Panc1 (cell line): ENCODE data around the gene TRABD2B. TPM values are rescaled to one million over a fixed set of nuclear protein-coding genes. Genes with fewer than 3 reads are reported as not detected.

ENCODE experiments used
- ATAC-seq: fragments of 200-7000 bp; cut with Tn5 transposase; 2 replicates; pipeline ENCODE4 v1.9.1; 2020; ENCODE audit warnings: mild to moderate bottlenecking, moderate library complexity
- BruUV-seq: library from RNA; stranded (reverse); fragments of 400-500 nt; replicated peaks from 2 replicates; lab custom pipeline; 2021; lab: Mats Ljungman, UMichigan
- CTCF ChIA-PET: fragments of 300-600 bp; sonication (Branson Sonifier 250); formaldehyde crosslinking; loops from one replicate; lab custom pipeline; 2022; ENCODE audit warnings: antibody characterized with exemption; lab: Charles Lee
- POLR2A ChIA-PET: fragments of 300-600 bp; sonication (Branson Sonifier 250); formaldehyde crosslinking; loops from one replicate; lab custom pipeline; 2022; ENCODE audit warnings: antibody characterized with exemption; lab: Charles Lee
- DNase-seq: peaks from one replicate; pipeline ENCODE4 v3.0.0-alpha.2; 2010; ENCODE audit warnings: low read depth, low spot score
- H3K27ac ChIP-seq: 2 replicates; pipeline ENCODE4 v1.5.1; 2011; ENCODE audit warnings: mild to moderate bottlenecking, low read length, inconsistent platforms
- H3K27me3 ChIP-seq: fragments of 200-500 bp; sonication (Bioruptor generic); 2 replicates; pipeline ENCODE4 v1.6.0; 2014; ENCODE audit warnings: low read length, inconsistent platforms; ENCODE audit not compliant: control insufficient read depth, insufficient read depth
- H3K36me3 ChIP-seq: fragments of 200-500 bp; sonication (Bioruptor generic); 2 replicates; pipeline ENCODE4 v1.5.1; 2014; ENCODE audit warnings: inconsistent platforms, mild to moderate bottlenecking, low read length, moderate library complexity; ENCODE audit not compliant: control insufficient read depth, insufficient read depth
- H3K4me1 ChIP-seq: 2 replicates; pipeline ENCODE4 v1.5.1; 2011; ENCODE audit warnings: inconsistent platforms, mild to moderate bottlenecking, low read length, moderate library complexity; ENCODE audit not compliant: control insufficient read depth, insufficient read depth
- H3K4me3 ChIP-seq, 2 experiments: 2 replicates each; pipeline ENCODE4 v1.5.1; 2011 to 2012; ENCODE audit warnings: low read depth in 2 of 2, low read length in 2 of 2, mild to moderate bottlenecking in 2 of 2, inconsistent platforms in 1 of 2, moderate library complexity in 1 of 2
- H3K9me3 ChIP-seq: fragments of 200-500 bp; sonication (Bioruptor generic); 2 replicates; pipeline ENCODE4 v1.5.1; 2014; ENCODE audit warnings: low read depth, mild to moderate bottlenecking, inconsistent platforms, low read length, moderate library complexity; ENCODE audit not compliant: control insufficient read depth, insufficient read depth
- CTCF ChIP-seq: fragments of 450-650 bp; IDR thresholded peaks from 2 replicates; pipeline ENCODE4 v1.5.1; 2017; ENCODE audit warnings: mild to moderate bottlenecking
- POLR2AphosphoS5 ChIP-seq: IDR thresholded peaks from 2 replicates; pipeline ENCODE4 v1.6.1; 2012; ENCODE audit warnings: mild to moderate bottlenecking, low read depth, low read length, moderate library complexity
- SIN3A ChIP-seq: IDR thresholded peaks from 2 replicates; pipeline ENCODE4 v1.6.1; 2012; ENCODE audit warnings: low read depth, mild to moderate bottlenecking, low read length, moderate library complexity, borderline replicate concordance; ENCODE audit not compliant: insufficient read depth
- TCF7L2 ChIP-seq: IDR thresholded peaks from 2 replicates; pipeline ENCODE4 v1.6.1; 2011; ENCODE audit warnings: mild to moderate bottlenecking, low read depth, low read length, inconsistent platforms
- in situ Hi-C: cut with HindIII; loops from 2 replicates; pipeline ENCODE4 v1.10.0; 2016; ENCODE audit warnings: low sequenced_read_pairs, low pct_unique_long_range_greater_than_20kb
- intact Hi-C: fragments of 100-400 bp; cut with micrococcal nuclease; formaldehyde crosslinking; loops from one replicate; pipeline ENCODE4 v1.10.0; 2022; ENCODE audit not compliant: unreplicated experiment
- total RNA-seq: library from RNA; stranded (reverse); gene quantifications from one replicate; pipeline ENCODE4 v1.2.1, GENCODE V29; 2021; ENCODE audit not compliant: unreplicated experiment
- TF ChIP-seq, protein P1 (sequence below), 2 experiments: IDR thresholded peaks; 2 replicates each; pipeline ENCODE4 v1.6.1; 2011 to 2012; ENCODE audit warnings: low read depth in 2 of 2, control low read depth in 1 of 2, low read length in 1 of 2, mild to moderate bottlenecking in 1 of 2, moderate library complexity in 1 of 2; ENCODE audit not compliant: insufficient read depth in 1 of 2

TRABD2B gene
- total RNA-seq, 1 experiment from 2014 or later: not detected

DNA sequence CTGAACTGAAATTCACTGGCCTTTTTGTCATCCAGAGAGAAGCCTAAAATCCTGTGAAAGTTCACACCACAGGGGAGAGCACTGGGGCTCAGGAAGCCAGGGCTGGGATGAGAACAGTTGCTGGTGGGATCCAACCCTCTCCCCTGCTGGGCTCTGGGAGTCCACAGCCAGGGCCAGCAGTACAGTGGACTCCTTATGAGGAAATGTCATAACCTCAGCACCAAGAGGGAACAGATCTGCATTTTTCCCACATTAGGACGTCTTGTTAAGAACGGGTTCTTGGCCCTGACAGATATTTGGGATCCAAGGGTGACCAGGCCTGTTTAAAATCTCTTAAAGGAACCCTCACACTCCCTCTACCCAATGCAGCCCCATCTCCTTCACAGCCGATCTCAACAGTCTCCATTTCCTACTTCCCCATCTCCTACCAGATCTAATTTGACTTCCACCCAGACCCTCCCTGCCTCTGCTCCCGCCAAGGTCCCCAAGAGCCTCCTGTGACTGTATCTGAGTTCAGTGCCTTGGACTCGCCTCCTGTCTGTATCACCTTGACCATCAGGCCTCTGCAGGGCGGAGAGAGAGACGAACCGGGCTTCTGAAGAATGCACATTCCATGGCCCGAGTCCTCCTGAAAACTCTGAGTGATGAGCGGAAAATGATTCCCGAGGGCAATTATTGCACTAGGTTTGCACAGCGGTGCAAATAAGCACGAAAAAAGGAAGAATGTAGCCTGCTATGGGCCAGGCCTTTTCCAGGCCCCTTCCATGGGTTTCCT is 159.9 kb downstream of the TRABD2B start:
- Histone ChIP-seq H3K9me3 (0 out of 2 replicates have a peak, but pooled peaks cover 3% of the 10 kb centered on the region), H3K4me1 (no peaks in the 10 kb centered on the region), H3K27me3 (0 out of 2 replicates have a peak, but pooled peaks cover 3% of the 10 kb centered on the region), H3K27ac (no peak overlapping the region), H3K36me3 (no peaks in the 10 kb centered on the region), H3K4me3 (no peak overlapping the region)
- in situ Hi-C loops: no loop called here
- DNase-seq (no peak), ATAC-seq (no peak)
- ChIA-PET CTCF (no interaction called here), POLR2A (no interaction called here)
- BruUV-seq: no TSS peak
- TF ChIP-seq CTCF: no peak
- TF ChIP-seq, protein P1, sequence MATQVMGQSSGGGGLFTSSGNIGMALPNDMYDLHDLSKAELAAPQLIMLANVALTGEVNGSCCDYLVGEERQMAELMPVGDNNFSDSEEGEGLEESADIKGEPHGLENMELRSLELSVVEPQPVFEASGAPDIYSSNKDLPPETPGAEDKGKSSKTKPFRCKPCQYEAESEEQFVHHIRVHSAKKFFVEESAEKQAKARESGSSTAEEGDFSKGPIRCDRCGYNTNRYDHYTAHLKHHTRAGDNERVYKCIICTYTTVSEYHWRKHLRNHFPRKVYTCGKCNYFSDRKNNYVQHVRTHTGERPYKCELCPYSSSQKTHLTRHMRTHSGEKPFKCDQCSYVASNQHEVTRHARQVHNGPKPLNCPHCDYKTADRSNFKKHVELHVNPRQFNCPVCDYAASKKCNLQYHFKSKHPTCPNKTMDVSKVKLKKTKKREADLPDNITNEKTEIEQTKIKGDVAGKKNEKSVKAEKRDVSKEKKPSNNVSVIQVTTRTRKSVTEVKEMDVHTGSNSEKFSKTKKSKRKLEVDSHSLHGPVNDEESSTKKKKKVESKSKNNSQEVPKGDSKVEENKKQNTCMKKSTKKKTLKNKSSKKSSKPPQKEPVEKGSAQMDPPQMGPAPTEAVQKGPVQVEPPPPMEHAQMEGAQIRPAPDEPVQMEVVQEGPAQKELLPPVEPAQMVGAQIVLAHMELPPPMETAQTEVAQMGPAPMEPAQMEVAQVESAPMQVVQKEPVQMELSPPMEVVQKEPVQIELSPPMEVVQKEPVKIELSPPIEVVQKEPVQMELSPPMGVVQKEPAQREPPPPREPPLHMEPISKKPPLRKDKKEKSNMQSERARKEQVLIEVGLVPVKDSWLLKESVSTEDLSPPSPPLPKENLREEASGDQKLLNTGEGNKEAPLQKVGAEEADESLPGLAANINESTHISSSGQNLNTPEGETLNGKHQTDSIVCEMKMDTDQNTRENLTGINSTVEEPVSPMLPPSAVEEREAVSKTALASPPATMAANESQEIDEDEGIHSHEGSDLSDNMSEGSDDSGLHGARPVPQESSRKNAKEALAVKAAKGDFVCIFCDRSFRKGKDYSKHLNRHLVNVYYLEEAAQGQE (IDR thresholded peaks at IDR 0.05; ENCODE audit: insufficient read depth in 1 of 2, low read depth in 2 of 2, low read length in 1 of 2): no peak
- no peak for TF ChIP-seq TCF7L2
- TF ChIP-seq POLR2AphosphoS5: no peak
- TF ChIP-seq SIN3A: no peak
- intact Hi-C loops: no loop called here

- in situ Hi-C loops: no loop called here
- ChIA-PET POLR2A (no interaction called here), CTCF (no interaction called here)
- Histone ChIP-seq H3K27me3 (peaks cover 4% of the 10 kb centered on the region; the same call in 1 of the 2 replicates), H3K4me1 (no peaks in the 10 kb centered on the region), H3K27ac (no peak overlapping the region), H3K36me3 (no peaks in the 10 kb centered on the region), H3K4me3 (no peak overlapping the region), H3K9me3 (0 out of 2 replicates have a peak, but pooled peaks cover 3% of the 10 kb centered on the region)
- ATAC-seq (no peak), DNase-seq (no peak)
- TF ChIP-seq TCF7L2: no peak
- TF ChIP-seq, protein P1 (IDR thresholded peaks at IDR 0.05; ENCODE audit: insufficient read depth in 1 of 2, low read depth in 2 of 2, low read length in 1 of 2): no peak
- BruUV-seq: no TSS peak
- intact Hi-C loops: no loop called here
Measured at GRCh38 chr1:47835409-47835808, 161.8 kb downstream of the TRABD2B start.
